ENCODE measurements around the gene RIC8B.

Gene RIC8B

GRCh38 chr12:106759526-106760183, 14.8 kb upstream of the RIC8B start:
- peak; percentile 83 for DNase-seq

- no peak for DNase-seq
Measured at GRCh38 chr12:106760184-106760531, 14.3 kb upstream of the RIC8B start.

- DNase-seq, result no peak
Measured at GRCh38 chr12:106764220-106764619, 10.3 kb upstream of the RIC8B start.

GRCh38 chr12:106764738-106765137, 9.7 kb upstream of the RIC8B start:
- peak; percentile 18 for DNase-seq

GRCh38 chr12:106766393-106766826, 8.1 kb upstream of the RIC8B start:
- no peak for DNase-seq

- DNase-seq, result no peak
Measured at GRCh38 chr12:106767206-106767605, 7.3 kb upstream of the RIC8B start.

- peak; percentile 17 for DNase-seq
Measured at GRCh38 chr12:106767954-106768822, 6.3 kb upstream of the RIC8B start.

GRCh38 chr12:106769078-106769477, 5.4 kb upstream of the RIC8B start:
- DNase-seq, result no peak

GRCh38 chr12:106769546-106769945, 4.9 kb upstream of the RIC8B start:
- DNase-seq, result no peak

- DNase-seq, result no peak
Measured at GRCh38 chr12:106771425-106771824, 3.1 kb upstream of the RIC8B start.

GRCh38 chr12:106773286-106774004, 1.0 kb upstream of the RIC8B start:
- peak; percentile 40 for DNase-seq

GRCh38 chr12:106774808-106775524, 484 bp downstream of the RIC8B start:
- peak; percentile 42 for DNase-seq

- no peak for DNase-seq
Measured at GRCh38 chr12:106776897-106777296, 2.4 kb downstream of the RIC8B start.

- DNase-seq, result no peak
Measured at GRCh38 chr12:106780010-106780631, 5.6 kb downstream of the RIC8B start.

GRCh38 chr12:106782619-106783018, 8.1 kb downstream of the RIC8B start:
- no peak for DNase-seq

- DNase-seq, result no peak
Measured at GRCh38 chr12:106783515-106783914, 9.0 kb downstream of the RIC8B start.

- DNase-seq, result peak; percentile 14
Measured at GRCh38 chr12:106790020-106790419, 15.5 kb downstream of the RIC8B start.

- no peak for DNase-seq
Measured at GRCh38 chr12:106791531-106791930, 17.0 kb downstream of the RIC8B start.

GRCh38 chr12:106794369-106794768, 19.9 kb downstream of the RIC8B start:
- no peak for DNase-seq

- no peak for DNase-seq
Measured at GRCh38 chr12:106801167-106801708, 26.8 kb downstream of the RIC8B start.

GRCh38 chr12:106801830-106802533, 27.5 kb downstream of the RIC8B start:
- DNase-seq, result peak; percentile 2

GRCh38 chr12:106804668-106805067, 30.2 kb downstream of the RIC8B start:
- peak; percentile 23 for DNase-seq
